H9 (cell line): ENCODE results near the gene TMEM108. TPM values are rescaled to one million over a fixed set of nuclear protein-coding genes. Genes with fewer than 3 reads are reported as not detected.

Experiments used
- DNase-seq: peaks from one replicate; pipeline ENCODE4 v3.0.0-alpha.2; 2017
- H2AFZ ChIP-seq: one replicate; pipeline ENCODE4 v1.6.1; 2013; ENCODE audit warnings: mild to moderate bottlenecking, low read length, control low read depth, moderate library complexity
- H2AK5ac ChIP-seq: 2 replicates; pipeline ENCODE4 v1.6.1; 2013; ENCODE audit warnings: low read length, control low read depth, mixed read lengths; ENCODE audit not compliant: insufficient read length
- H2BK120ac ChIP-seq: one replicate; pipeline ENCODE4 v1.6.1; 2013; ENCODE audit warnings: low read depth, mild to moderate bottlenecking, low read length, control low read depth, inconsistent platforms; ENCODE audit not compliant: poor library complexity, severe bottlenecking
- H2BK12ac ChIP-seq: 2 replicates; pipeline ENCODE4 v1.6.1; 2013; ENCODE audit warnings: low read length, control low read depth, mixed read lengths, low read depth; ENCODE audit not compliant: insufficient read length
- H2BK15ac ChIP-seq: 2 replicates; pipeline ENCODE4 v1.6.1; 2013; ENCODE audit warnings: low read depth, low read length, control low read depth
- H2BK20ac ChIP-seq: one replicate; pipeline ENCODE4 v1.6.1; 2013; ENCODE audit warnings: low read depth, mild to moderate bottlenecking, low read length, control low read depth, inconsistent platforms; ENCODE audit not compliant: poor library complexity, severe bottlenecking
- H2BK5ac ChIP-seq: 2 replicates; pipeline ENCODE4 v1.6.1; 2013; ENCODE audit warnings: low read length, control low read depth, mixed read lengths; ENCODE audit not compliant: insufficient read length
- H3K14ac ChIP-seq: 2 replicates; pipeline ENCODE4 v1.6.1; 2013; ENCODE audit warnings: low read length, control low read depth; ENCODE audit not compliant: insufficient read depth
- H3K18ac ChIP-seq: 2 replicates; pipeline ENCODE4 v1.6.1; 2013; ENCODE audit warnings: low read depth, mild to moderate bottlenecking, mixed read lengths, low read length, control low read depth; ENCODE audit not compliant: insufficient read length
- H3K23ac ChIP-seq: 2 replicates; pipeline ENCODE4 v1.6.1; 2013; ENCODE audit warnings: low read length, control low read depth, mixed read lengths, low read depth; ENCODE audit not compliant: insufficient read length
- H3K23me2 ChIP-seq: 2 replicates; pipeline ENCODE4 v1.6.1; 2013; ENCODE audit warnings: low read depth, mild to moderate bottlenecking, mixed read lengths, low read length, control low read depth; ENCODE audit not compliant: insufficient read length, poor library complexity, severe bottlenecking
- H3K27ac ChIP-seq: 2 replicates; pipeline ENCODE4 v1.5.1; 2013; ENCODE audit warnings: low read length, control low read depth, mixed read lengths, low read depth; ENCODE audit not compliant: insufficient read length
- H3K27me3 ChIP-seq: 2 replicates; pipeline ENCODE4 v1.6.1; 2013; ENCODE audit warnings: low read length, control low read depth, inconsistent platforms; ENCODE audit not compliant: insufficient read depth
- H3K4ac ChIP-seq: 2 replicates; pipeline ENCODE4 v1.6.1; 2013; ENCODE audit warnings: low read depth, mild to moderate bottlenecking, control low read depth, inconsistent platforms, low read length, moderate library complexity
- H3K4me1 ChIP-seq: 2 replicates; pipeline ENCODE4 v1.6.1; 2013; ENCODE audit warnings: low read length, control low read depth, inconsistent platforms; ENCODE audit not compliant: insufficient read depth
- H3K4me2 ChIP-seq: 2 replicates; pipeline ENCODE4 v1.6.1; 2013; ENCODE audit warnings: low read length, control low read depth, mixed read lengths; ENCODE audit not compliant: insufficient read length, insufficient read depth
- H3K56ac ChIP-seq: 2 replicates; pipeline ENCODE4 v1.6.1; 2013; ENCODE audit warnings: low read depth, mild to moderate bottlenecking, mixed read lengths, low read length, control low read depth; ENCODE audit not compliant: insufficient read length
- H3K79me1 ChIP-seq: 2 replicates; pipeline ENCODE4 v1.6.1; 2013; ENCODE audit warnings: low read depth, mild to moderate bottlenecking, moderate library complexity, low read length, control low read depth, inconsistent platforms; ENCODE audit not compliant: insufficient read depth, poor library complexity, severe bottlenecking
- H3K79me2 ChIP-seq: 2 replicates; pipeline ENCODE4 v1.6.1; 2013; ENCODE audit warnings: low read length, control low read depth, inconsistent platforms; ENCODE audit not compliant: insufficient read depth
- H3K9ac ChIP-seq: 2 replicates; pipeline ENCODE4 v1.6.1; 2013; ENCODE audit warnings: low read length, control low read depth, mixed read lengths; ENCODE audit not compliant: insufficient read length; ENCODE audit errors: extremely low read depth
- H3K9me3 ChIP-seq: one replicate; pipeline ENCODE4 v1.6.1; 2013; ENCODE audit warnings: low read depth, low read length, inconsistent platforms; ENCODE audit not compliant: control insufficient read depth
- H3T11ph ChIP-seq: one replicate; pipeline ENCODE4 v1.6.1; 2013; ENCODE audit warnings: mild to moderate bottlenecking, low read length, control low read depth, inconsistent platforms
- H4K20me1 ChIP-seq: one replicate; pipeline ENCODE4 v1.6.1; 2013; ENCODE audit not compliant: control insufficient read depth, insufficient read length, insufficient read depth
- H4K5ac ChIP-seq: 2 replicates; pipeline ENCODE4 v1.6.1; 2013; ENCODE audit warnings: low read depth, mild to moderate bottlenecking, mixed read lengths, low read length, control low read depth; ENCODE audit not compliant: insufficient read length
- H4K8ac ChIP-seq: replicated peaks from 2 replicates; pipeline ENCODE4 v1.6.1; 2013; ENCODE audit warnings: low read length, control low read depth, mixed read lengths, low read depth; ENCODE audit not compliant: insufficient read length
- H4K91ac ChIP-seq: 2 replicates; pipeline ENCODE4 v1.6.1; 2013; ENCODE audit warnings: low read depth, mild to moderate bottlenecking, moderate library complexity, mixed read lengths, low read length, control low read depth; ENCODE audit not compliant: insufficient read length
- H3K27ac Mint-ChIP-seq, 3 experiments: 2 replicates in 2 of 3; 3 replicates in 1 of 3; pipeline ENCODE4 v1.8.0; 2020 to 2021; ENCODE audit warnings: mixed read lengths in 3 of 3, mild to moderate bottlenecking in 1 of 3, moderate library complexity in 1 of 3
- H3K27me3 Mint-ChIP-seq: 2 replicates; pipeline ENCODE4 v1.8.0; 2021; ENCODE audit warnings: low read depth, mild to moderate bottlenecking, moderate library complexity, mixed read lengths
- H3K36me3 Mint-ChIP-seq, 3 experiments: 2 replicates in 2 of 3; 3 replicates in 1 of 3; pipeline ENCODE4 v1.8.0; 2020 to 2021; ENCODE audit warnings: low read depth in 3 of 3, mixed read lengths in 3 of 3; ENCODE audit not compliant: insufficient read depth in 1 of 3
- H3K4me1 Mint-ChIP-seq, 2 experiments: 2 replicates each; pipeline ENCODE4 v1.8.0; 2020; ENCODE audit warnings: mixed read lengths in 2 of 2
- H3K4me3 Mint-ChIP-seq, 2 experiments: 2 replicates in 1 of 2; 3 replicates in 1 of 2; pipeline ENCODE4 v1.8.0; 2020 to 2021; ENCODE audit warnings: mild to moderate bottlenecking in 2 of 2, mixed read lengths in 2 of 2, moderate library complexity in 1 of 2
- H3K9me3 Mint-ChIP-seq, 2 experiments: 2 replicates in 1 of 2; 3 replicates in 1 of 2; pipeline ENCODE4 v1.8.0; 2020; ENCODE audit warnings: mild to moderate bottlenecking in 2 of 2, mixed read lengths in 2 of 2, moderate library complexity in 1 of 2
- WGBS: extraction: QIAGEN DNeasy Blood & Tissue Kit; methylation state at CpG from one replicate; pipeline ENCODE4 v1.1.7; 2013; ENCODE audit warnings: missing lambda C conversion rate, low lambda C conversion rate, mixed read lengths; ENCODE audit not compliant: insufficient read length; ENCODE audit errors: extremely low coverage; 5-methylcytosine and 5-hydroxymethylcytosine counted together
- total RNA-seq: library from RNA; stranded (reverse); gene quantifications from 2 replicates; pipeline ENCODE4 v1.2.1, GENCODE V29; 2021
- TF ChIP-seq, protein P1 (sequence below): fragments of 200-600 bp; sonication (generic); conservative IDR thresholded peaks from 3 replicates; pipeline ENCODE4 v1.8.0; 2021; ENCODE audit warnings: antibody characterized with exemption, mild to moderate bottlenecking

The TMEM108 gene
- total RNA-seq, 1 experiment from 2014 or later, result 5.0 TPM

- Histone ChIP-seq H3K27ac (no peak overlapping the region), H3K9me3 (no peaks in the 10 kb centered on the region), H3T11ph (no peak overlapping the region), H3K4ac (no peak overlapping the region), H3K23me2 (no peaks in the 10 kb centered on the region), H2BK5ac (no peak overlapping the region), H3K4me2 (no peak overlapping the region), H3K79me1 (no peaks in the 10 kb centered on the region), H2BK15ac (no peak overlapping the region), H3K27me3 (no peaks in the 10 kb centered on the region), H2BK120ac (no peak overlapping the region), H2AK5ac (no peak overlapping the region), H3K23ac (no peak overlapping the region), H3K14ac (no peak overlapping the region), H2AFZ (no peak overlapping the region), H4K20me1 (no peaks in the 10 kb centered on the region), H3K56ac (no peak overlapping the region), H3K79me2 (no peaks in the 10 kb centered on the region), H3K9ac (no peak overlapping the region), H4K91ac (no peak overlapping the region), H2BK12ac (no peak overlapping the region), H3K4me1 (no peaks in the 10 kb centered on the region), H3K18ac (no peak overlapping the region), H4K5ac (no peak overlapping the region), H4K8ac (no peak overlapping the region), H2BK20ac (no peak overlapping the region)
- Mint-ChIP-seq H3K36me3 (no peaks in the 10 kb centered on the region), H3K27ac (no peak overlapping the region), H3K9me3 (peaks cover 0 to 12% of the 10 kb centered on the region in 2 experiments; a peak in 2 of 5 replicates), H3K4me1 (peaks cover 0 to 2% of the 10 kb centered on the region in 2 experiments; a peak in 1 of 4 replicates), H3K27me3 (peaks cover 6% of the 10 kb centered on the region), H3K4me3 (no peak overlapping the region)
- DNase-seq, result no peak
- TF ChIP-seq, protein P1, sequence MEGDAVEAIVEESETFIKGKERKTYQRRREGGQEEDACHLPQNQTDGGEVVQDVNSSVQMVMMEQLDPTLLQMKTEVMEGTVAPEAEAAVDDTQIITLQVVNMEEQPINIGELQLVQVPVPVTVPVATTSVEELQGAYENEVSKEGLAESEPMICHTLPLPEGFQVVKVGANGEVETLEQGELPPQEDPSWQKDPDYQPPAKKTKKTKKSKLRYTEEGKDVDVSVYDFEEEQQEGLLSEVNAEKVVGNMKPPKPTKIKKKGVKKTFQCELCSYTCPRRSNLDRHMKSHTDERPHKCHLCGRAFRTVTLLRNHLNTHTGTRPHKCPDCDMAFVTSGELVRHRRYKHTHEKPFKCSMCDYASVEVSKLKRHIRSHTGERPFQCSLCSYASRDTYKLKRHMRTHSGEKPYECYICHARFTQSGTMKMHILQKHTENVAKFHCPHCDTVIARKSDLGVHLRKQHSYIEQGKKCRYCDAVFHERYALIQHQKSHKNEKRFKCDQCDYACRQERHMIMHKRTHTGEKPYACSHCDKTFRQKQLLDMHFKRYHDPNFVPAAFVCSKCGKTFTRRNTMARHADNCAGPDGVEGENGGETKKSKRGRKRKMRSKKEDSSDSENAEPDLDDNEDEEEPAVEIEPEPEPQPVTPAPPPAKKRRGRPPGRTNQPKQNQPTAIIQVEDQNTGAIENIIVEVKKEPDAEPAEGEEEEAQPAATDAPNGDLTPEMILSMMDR, result no peak
- 100% methylated on average over 3 of the region's 4 CpGs for WGBS
Measured at GRCh38 chr3:133414021-133414392, 375.8 kb downstream of the TMEM108 start.
